ENCODE data around the gene CLIC1.

- TF ChIP-seq CTCF (IDR thresholded peaks at IDR 0.05): no peak
- TF ChIP-seq EP300 (IDR thresholded peaks at IDR 0.05; ENCODE audit: low read depth): no peak
- no peak for TF ChIP-seq POLR2A (IDR thresholded peaks at IDR 0.05)
- TF ChIP-seq POLR2AphosphoS5 (IDR thresholded peaks at IDR 0.05): no peak
Measured at GRCh38 chr6:31733734-31734133, 2.6 kb downstream of the CLIC1 start.

Data from transverse colon (tissue), 4 donors.